ENCODE measurements around the gene KCNG1.

The KCNG1 gene

GRCh38 chr20:50992336-50992732 lies 30.6 kb downstream of the KCNG1 start:
- TF ChIP-seq, protein P1, sequence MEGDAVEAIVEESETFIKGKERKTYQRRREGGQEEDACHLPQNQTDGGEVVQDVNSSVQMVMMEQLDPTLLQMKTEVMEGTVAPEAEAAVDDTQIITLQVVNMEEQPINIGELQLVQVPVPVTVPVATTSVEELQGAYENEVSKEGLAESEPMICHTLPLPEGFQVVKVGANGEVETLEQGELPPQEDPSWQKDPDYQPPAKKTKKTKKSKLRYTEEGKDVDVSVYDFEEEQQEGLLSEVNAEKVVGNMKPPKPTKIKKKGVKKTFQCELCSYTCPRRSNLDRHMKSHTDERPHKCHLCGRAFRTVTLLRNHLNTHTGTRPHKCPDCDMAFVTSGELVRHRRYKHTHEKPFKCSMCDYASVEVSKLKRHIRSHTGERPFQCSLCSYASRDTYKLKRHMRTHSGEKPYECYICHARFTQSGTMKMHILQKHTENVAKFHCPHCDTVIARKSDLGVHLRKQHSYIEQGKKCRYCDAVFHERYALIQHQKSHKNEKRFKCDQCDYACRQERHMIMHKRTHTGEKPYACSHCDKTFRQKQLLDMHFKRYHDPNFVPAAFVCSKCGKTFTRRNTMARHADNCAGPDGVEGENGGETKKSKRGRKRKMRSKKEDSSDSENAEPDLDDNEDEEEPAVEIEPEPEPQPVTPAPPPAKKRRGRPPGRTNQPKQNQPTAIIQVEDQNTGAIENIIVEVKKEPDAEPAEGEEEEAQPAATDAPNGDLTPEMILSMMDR (IDR thresholded peaks at IDR 0.05; ENCODE audit: insufficient read depth, low read length, missing control alignments): no peak
- DNase-seq (ENCODE audit: low read depth, low spot score): no peak
- H3K4me3 ChIP-seq (ENCODE audit: low read depth, low read length): no peak overlapping the region
- ChIA-PET POLR2A (no interaction called here), CTCF (interaction anchor here (0.6 to 14.9 kb wide), 49 partner anchors 9 to 1090 kb away, joined by 3 to 626 read pairs (median 4); partner anchors contain the start of gene BCAS4)

DNA sequence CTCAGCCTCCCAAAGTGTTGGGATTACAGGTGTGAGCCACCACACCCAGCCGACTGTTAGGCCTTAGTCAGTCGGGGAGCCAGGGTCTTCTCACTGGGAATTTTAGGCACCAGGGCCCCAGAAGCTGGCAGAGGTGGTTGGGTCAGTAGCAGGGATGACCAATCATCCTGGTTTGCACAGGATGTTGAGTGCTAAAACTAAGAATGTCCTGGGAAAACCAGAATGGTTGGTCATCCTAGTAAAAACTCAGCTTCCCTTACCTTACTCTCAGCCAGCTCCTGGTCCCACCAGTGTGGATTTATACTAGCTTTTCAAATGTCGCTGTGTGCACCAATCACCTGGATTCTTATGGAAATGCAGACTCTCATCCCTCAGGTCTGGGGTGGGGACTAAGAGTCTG lies 31.8 kb downstream of the KCNG1 start:
- no peak for DNase-seq (ENCODE audit: low read depth, low spot score)
- H3K4me3 ChIP-seq (ENCODE audit: low read depth, low read length): no peak overlapping the region
- TF ChIP-seq, protein P1 (IDR thresholded peaks at IDR 0.05; ENCODE audit: insufficient read depth, low read length, missing control alignments): no peak
- ChIA-PET POLR2A (no interaction called here), CTCF (interaction anchor here (0.9 to 14.9 kb wide), 12 partner anchors 8 to 1160 kb away, joined by 3 to 626 read pairs (median 14); no protein-coding TSS in a partner anchor)

DNA sequence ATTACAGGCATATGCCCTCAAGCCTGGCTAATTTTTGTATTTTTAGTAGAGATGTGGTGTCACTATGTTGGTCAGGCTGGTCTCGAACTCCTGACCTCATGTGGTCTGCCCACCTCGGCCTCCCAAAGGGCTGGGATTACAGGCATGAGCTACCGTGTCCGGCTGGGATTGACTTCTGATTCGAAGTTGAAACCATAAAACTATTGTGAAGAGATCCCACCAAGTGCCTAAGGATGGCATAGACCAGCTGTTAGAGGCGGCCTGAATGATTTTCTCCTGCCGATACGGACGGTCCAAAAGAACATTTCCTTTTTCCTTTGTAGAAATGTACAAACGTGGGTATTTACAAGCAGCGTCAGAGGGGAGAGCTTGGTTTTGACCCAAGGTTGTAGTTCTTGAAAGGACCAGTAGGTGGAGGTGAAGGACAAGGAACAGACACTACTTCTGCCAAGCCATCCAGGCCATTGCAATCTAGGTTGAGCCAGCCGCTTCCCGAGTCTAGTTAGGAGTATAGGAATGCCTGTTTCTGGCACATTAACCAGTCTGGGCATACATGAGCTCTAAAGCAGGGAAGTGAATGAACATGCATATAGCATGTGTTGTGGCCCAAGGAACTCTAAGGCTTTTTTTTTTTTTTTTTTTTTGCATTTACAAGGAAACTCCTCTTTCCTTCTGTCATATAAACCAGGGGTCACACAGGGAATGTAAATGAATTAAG lies 35.3 kb downstream of the KCNG1 start:
- POLR2A ChIA-PET: interaction anchor here (1.0 kb wide), 1 partner anchor 379 kb away, joined by 6 read pairs; no protein-coding TSS in a partner anchor
- CTCF ChIA-PET: interaction anchor here (0.6 to 14.9 kb wide), 72 partner anchors 9 to 1141 kb away, joined by 3 to 626 read pairs (median 5); partner anchors contain the start of gene BCAS4
- H3K4me3 ChIP-seq (ENCODE audit: low read depth, low read length): no peak overlapping the region
- TF ChIP-seq, protein P1 (IDR thresholded peaks at IDR 0.05; ENCODE audit: insufficient read depth, low read length, missing control alignments): peak; percentile 79
- DNase-seq (ENCODE audit: low read depth, low spot score): peak; percentile 60

- ChIA-PET POLR2A (interaction anchor here (0.5 kb wide), 1 partner anchor 23 kb away, joined by 3 read pairs; no protein-coding TSS in a partner anchor), CTCF (interaction anchor here (1.1 to 14.9 kb wide), 12 partner anchors 8 to 1098 kb away, joined by 3 to 626 read pairs (median 18); partner anchors contain the start of gene BCAS4)
- no peak for DNase-seq (ENCODE audit: low read depth, low spot score)
- H3K4me3 ChIP-seq (ENCODE audit: low read depth, low read length): no peak overlapping the region
- TF ChIP-seq, protein P1 (IDR thresholded peaks at IDR 0.05; ENCODE audit: insufficient read depth, low read length, missing control alignments): no peak
These were observed 39.6 kb downstream of the KCNG1 start for GRCh38 chr20:50983321-50983720.

- CTCF ChIA-PET: interaction anchor here (0.5 to 14.9 kb wide), 33 partner anchors 8 to 1207 kb away, joined by 3 to 626 read pairs (median 5); partner anchors contain the start of genes BCAS4, DPM1 and MOCS3
- DNase-seq (ENCODE audit: low read depth, low spot score): no peak
- H3K4me3 ChIP-seq (ENCODE audit: low read depth, low read length): no peak overlapping the region
- POLR2A ChIA-PET: no interaction called here
- TF ChIP-seq, protein P1 (IDR thresholded peaks at IDR 0.05; ENCODE audit: insufficient read depth, low read length, missing control alignments): no peak
These were observed 40.5 kb downstream of the KCNG1 start for GRCh38 chr20:50982363-50982762.

DNA sequence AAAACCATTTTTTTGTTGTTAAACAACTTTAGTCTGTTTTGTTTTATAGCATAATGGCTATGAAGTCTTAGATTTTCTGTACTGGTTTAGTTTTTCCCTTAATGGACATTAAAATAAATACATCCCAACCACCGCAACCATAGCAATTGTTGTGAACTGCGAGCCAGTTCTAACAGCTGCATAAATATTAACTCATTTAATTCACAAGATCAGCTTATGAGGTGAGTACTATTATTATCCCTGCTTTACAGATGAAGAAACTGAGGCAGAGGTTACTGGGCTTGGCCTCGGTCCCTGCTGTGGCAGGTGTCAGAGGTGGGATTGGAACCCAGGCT lies 41.2 kb downstream of the KCNG1 start:
- CTCF ChIA-PET: interaction anchor here (0.5 to 14.9 kb wide), 48 partner anchors 8 to 1079 kb away, joined by 3 to 626 read pairs (median 4); partner anchors contain the start of genes BCAS4, DPM1 and MOCS3
- POLR2A ChIA-PET: interaction anchor here (0.6 kb wide), 1 partner anchor 373 kb away, joined by 3 read pairs; no protein-coding TSS in a partner anchor
- no peak for DNase-seq (ENCODE audit: low read depth, low spot score)
- no peak overlapping the region for H3K4me3 ChIP-seq (ENCODE audit: low read depth, low read length)
- TF ChIP-seq, protein P1 (IDR thresholded peaks at IDR 0.05; ENCODE audit: insufficient read depth, low read length, missing control alignments): no peak

Data from AG04449 (cell line).